ENCODE results near the gene ANKRD62.
"Not testable (repeated sequence)": the region's sequence is repeated elsewhere in the genome, so short reads cannot be mapped to it uniquely, and the experiment has no call there.

The ANKRD62 gene

GRCh38 chr18:12113999-12114646 is 20.5 kb downstream of the ANKRD62 start:
- no peak for TF ChIP-seq CTCF (IDR thresholded peaks at IDR 0.05; ENCODE audit: extremely low read depth, insufficient read depth, missing control alignments)
- in situ Hi-C loops (cut with MboI; ENCODE audit: low pct_unique_long_range_greater_than_20kb, low sequenced_read_pairs, unreplicated experiment), result no loop called here
- DNase-seq (ENCODE audit: low spot score), result no peak

- in situ Hi-C loops (cut with MboI; ENCODE audit: low pct_unique_long_range_greater_than_20kb, low sequenced_read_pairs, unreplicated experiment), result no loop called here
- no peak for TF ChIP-seq CTCF (IDR thresholded peaks at IDR 0.05; ENCODE audit: extremely low read depth, insufficient read depth, missing control alignments)
- DNase-seq (ENCODE audit: low spot score), result no peak
Observed at GRCh38 chr18:12119358-12119757, 25.7 kb downstream of the ANKRD62 start.

- no peak for TF ChIP-seq CTCF (IDR thresholded peaks at IDR 0.05; ENCODE audit: extremely low read depth, insufficient read depth, missing control alignments)
- DNase-seq (ENCODE audit: low spot score), result no peak
Observed at GRCh38 chr18:12121175-12122042, 27.8 kb downstream of the ANKRD62 start.

GRCh38 chr18:12122043-12122389 is 28.4 kb downstream of the ANKRD62 start:
- in situ Hi-C loops (cut with MboI; ENCODE audit: low pct_unique_long_range_greater_than_20kb, low sequenced_read_pairs, unreplicated experiment); DNase-seq (ENCODE audit: low spot score): not testable (repeated sequence)

More at GRCh38 chr18:12121175-12122042, 27.8 kb downstream of the ANKRD62 start:
- in situ Hi-C loops (cut with MboI; ENCODE audit: low pct_unique_long_range_greater_than_20kb, low sequenced_read_pairs, unreplicated experiment), result no loop called here

GRCh38 chr18:12127647-12128046 is 34.0 kb downstream of the ANKRD62 start:
- DNase-seq (ENCODE audit: low spot score); in situ Hi-C loops (cut with MboI; ENCODE audit: low pct_unique_long_range_greater_than_20kb, low sequenced_read_pairs, unreplicated experiment): not testable (repeated sequence)

GRCh38 chr18:12138831-12139230 is 45.2 kb downstream of the ANKRD62 start:
- in situ Hi-C loops (cut with MboI; ENCODE audit: low pct_unique_long_range_greater_than_20kb, low sequenced_read_pairs, unreplicated experiment); DNase-seq (ENCODE audit: low spot score): not testable (repeated sequence)

- DNase-seq (ENCODE audit: low spot score); in situ Hi-C loops (cut with MboI; ENCODE audit: low pct_unique_long_range_greater_than_20kb, low sequenced_read_pairs, unreplicated experiment): not testable (repeated sequence)
Observed at GRCh38 chr18:12140866-12141265, 47.2 kb downstream of the ANKRD62 start.

- DNase-seq (ENCODE audit: low spot score); in situ Hi-C loops (cut with MboI; ENCODE audit: low pct_unique_long_range_greater_than_20kb, low sequenced_read_pairs, unreplicated experiment): not testable (repeated sequence)
Observed at GRCh38 chr18:12141778-12142177, 48.1 kb downstream of the ANKRD62 start.

GRCh38 chr18:12149431-12149830 is 55.8 kb downstream of the ANKRD62 start:
- in situ Hi-C loops (cut with MboI; ENCODE audit: low pct_unique_long_range_greater_than_20kb, low sequenced_read_pairs, unreplicated experiment); DNase-seq (ENCODE audit: low spot score): not testable (repeated sequence)

- in situ Hi-C loops (cut with MboI; ENCODE audit: low pct_unique_long_range_greater_than_20kb, low sequenced_read_pairs, unreplicated experiment), result no loop called here
- no peak for DNase-seq (ENCODE audit: low spot score)
- TF ChIP-seq CTCF (IDR thresholded peaks at IDR 0.05; ENCODE audit: extremely low read depth, insufficient read depth, missing control alignments), result no peak
Observed at GRCh38 chr18:12154361-12154760, 60.7 kb downstream of the ANKRD62 start.
